GM18873 (cell line): ENCODE results near the gene GHITM.
A peak's percentile ranks its signal among the peaks of the same experiment; 100 is the strongest.
"Not testable (repeated sequence)": the region's sequence is repeated elsewhere in the genome, so short reads cannot be mapped to it uniquely, and the experiment has no call there.

ENCODE experiments used
- ATAC-seq: cut with Tn5 transposase; IDR thresholded peaks from one replicate; pipeline ENCODE4 v1.9.1; 2021; ENCODE audit warnings: mild to moderate bottlenecking, moderate library complexity, moderate number of reproducible peaks; ENCODE audit not compliant: unreplicated experiment, low FRiP score

Gene GHITM, protein sequence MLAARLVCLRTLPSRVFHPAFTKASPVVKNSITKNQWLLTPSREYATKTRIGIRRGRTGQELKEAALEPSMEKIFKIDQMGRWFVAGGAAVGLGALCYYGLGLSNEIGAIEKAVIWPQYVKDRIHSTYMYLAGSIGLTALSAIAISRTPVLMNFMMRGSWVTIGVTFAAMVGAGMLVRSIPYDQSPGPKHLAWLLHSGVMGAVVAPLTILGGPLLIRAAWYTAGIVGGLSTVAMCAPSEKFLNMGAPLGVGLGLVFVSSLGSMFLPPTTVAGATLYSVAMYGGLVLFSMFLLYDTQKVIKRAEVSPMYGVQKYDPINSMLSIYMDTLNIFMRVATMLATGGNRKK

DNA sequence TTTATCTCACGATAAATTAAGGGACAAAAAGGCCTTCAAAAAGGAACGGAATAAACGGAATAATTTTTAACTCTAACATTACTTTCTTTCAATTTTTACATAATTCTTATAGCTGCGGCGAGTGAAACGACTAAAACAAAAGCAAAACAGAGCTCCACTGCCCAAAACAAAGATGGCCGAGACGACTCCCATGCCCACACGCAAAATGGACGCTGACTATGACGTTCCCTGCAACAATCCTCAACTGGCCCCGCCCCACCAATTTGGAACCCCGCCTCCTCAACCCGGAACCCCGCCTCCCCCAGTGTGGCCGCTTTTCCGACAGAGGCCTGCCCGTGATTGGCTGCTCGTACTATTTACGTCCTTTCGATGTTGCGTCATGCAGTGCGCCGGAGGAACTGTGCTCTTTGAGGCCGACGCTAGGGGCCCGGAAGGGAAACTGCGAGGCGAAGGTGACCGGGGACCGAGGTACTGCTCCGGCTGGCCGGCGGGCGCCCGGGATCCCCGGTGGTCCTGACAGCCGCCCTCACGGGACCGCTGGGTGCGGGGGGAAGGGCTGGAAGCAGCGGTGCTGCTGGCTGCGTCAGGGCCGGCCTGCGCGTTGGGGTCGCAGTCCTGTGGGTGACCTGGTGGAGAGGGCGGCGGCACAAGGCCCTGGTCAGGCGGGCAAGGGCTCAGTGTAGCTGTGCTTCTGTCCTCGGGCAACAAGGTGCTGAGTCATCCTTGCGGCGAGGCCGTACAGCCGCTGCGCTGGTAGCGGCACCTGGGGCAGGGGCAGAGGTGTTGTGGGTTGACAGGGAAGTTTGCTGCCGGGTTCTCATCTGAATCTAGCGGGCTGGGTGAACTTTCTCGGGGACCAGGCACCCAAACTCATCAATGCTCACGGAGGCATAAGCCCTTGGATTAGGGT is at the start of gene GHITM:
GHITM (plus strand) TSS at position 384 of the 910 bp plus-strand sequence. CDS start 1,992 bp downstream, outside the sequence.
- peak; percentile 98 for ATAC-seq

DNA sequence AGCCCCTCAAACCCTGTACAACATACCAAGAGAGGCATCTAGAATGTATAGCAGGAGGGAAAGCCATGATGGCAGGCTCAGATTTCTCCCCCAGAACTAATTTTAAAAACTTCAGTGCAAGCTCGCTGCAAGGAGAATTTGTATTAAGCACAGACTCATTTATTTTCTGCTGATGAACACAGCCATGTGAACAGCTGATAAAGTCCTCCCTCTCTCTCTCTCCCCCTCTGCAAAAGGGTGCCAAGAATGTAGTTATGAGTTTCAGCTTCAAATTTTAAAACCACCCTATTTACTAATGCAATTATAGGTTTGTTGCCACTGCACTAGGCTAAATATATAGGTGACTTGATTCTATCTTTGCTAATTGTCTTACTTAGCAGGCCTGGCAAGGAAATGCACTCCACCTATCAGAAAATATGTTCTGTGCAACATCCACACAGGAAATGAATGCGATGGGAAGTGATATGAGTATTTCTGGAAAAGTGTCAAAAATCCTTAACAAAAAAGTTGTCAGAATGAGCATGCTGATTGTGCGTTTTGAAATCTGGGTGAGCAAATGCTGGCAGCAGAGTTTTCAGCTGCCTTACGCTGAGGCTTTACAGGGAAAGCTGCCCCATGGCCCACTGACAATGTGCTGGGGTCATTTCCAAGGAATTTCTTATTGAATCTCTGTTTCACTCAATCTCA is 43.4 kb upstream of the GHITM start:
- ATAC-seq: no peak

DNA sequence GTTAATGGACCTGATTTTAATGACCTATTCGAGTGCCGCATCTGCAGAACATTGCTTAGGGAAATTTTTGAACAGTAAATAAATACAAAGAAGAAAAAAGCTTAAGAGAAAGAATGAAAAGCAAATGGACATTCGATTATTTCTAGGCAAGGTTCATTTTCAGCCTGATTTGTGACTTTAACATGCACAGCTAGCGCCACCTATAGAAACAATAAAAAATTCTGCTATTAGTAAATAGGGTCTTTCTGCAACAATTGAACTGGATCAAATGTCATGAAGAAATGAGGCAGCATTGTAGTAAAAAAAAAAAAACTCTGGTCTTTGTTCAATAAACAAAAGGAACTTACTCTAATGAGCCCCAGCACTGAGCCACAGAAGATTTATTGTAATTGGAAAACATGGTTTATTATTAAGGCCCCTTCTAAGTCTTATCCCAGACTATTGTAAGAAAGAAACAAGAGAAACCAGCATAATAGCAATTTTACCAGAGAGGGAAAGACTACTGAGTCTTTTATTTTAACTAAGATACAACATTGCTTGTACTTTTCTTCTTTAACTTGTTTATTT is 41.4 kb upstream of the GHITM start:
- no peak for ATAC-seq

DNA sequence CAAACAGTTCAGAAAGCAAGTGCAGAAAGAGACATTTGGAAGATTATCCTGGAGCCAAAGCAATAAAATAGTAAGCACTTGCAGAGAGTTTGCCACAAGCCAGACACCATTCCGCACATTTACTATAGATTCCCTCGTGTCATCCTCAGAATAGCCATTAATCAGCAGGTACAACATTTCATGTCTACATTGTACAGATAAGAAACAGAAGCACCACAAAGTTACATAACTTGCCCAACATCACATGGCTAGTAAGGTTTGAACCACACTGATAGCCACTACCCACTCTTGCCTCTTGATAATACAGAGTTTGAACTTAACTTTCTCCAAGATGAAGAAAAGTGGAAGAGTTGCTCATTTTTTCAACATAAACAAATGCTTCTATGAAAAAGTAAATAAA is 40.6 kb upstream of the GHITM start:
- ATAC-seq: no peak

DNA sequence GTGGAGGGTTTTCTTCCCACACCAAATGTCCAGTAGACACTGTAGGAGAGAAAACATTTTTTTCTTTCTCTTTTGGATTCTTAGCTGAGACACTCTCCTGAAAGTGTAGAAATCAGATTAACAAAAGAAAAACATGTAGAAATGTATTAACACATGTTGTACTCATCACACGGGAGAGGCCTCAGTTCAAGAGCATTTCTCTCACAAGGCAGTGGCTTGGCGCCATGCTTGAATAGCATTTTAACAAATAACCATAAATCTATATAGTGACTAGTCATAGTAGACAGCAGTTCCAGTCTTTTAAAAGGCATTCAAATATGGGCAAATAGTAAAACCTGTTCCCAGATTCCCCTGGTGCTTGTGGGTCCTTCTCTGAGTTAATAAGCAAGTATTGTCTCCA is 38.3 kb upstream of the GHITM start:
- ATAC-seq: no peak

DNA sequence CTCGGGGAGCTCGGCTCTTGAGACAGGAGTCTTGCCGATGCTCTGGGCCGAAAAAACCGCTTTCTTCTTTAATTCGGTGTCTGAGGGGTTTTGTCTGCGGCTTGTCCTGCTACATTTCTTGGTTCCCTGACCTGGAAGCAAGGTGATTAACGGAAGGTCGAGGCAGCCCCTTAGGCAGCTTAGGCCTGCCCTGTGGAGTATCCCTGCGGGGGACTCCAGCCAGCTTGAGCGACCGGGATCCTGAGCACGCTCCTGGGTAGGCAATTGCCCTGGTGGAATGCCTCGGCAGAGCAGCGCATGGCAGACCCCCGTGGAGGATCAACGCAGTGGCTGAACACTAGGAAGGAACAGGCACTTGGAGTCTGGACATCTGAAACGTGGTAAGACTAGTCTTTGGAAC is 30.5 kb upstream of the GHITM start:
- ATAC-seq: no peak

DNA sequence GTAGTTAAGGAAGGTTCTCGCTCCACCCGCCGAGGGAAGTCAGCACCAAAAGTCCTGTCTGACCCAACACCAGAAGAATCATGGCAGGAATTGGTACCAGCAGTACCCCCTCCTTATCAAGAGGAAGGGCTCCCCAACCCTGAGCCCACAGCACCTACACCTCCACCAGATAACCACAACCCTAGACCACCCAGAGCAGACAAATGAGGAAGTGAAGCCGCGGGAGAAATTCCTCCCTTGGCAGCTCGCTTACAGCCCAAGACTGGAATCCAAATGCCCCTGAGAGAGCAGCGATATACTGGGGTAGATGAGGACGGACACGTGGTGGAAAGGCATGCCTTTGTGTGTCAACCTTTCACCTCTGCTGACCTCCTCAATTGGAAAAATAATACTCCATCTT is 29.5 kb upstream of the GHITM start:
- ATAC-seq: not testable (repeated sequence)

DNA sequence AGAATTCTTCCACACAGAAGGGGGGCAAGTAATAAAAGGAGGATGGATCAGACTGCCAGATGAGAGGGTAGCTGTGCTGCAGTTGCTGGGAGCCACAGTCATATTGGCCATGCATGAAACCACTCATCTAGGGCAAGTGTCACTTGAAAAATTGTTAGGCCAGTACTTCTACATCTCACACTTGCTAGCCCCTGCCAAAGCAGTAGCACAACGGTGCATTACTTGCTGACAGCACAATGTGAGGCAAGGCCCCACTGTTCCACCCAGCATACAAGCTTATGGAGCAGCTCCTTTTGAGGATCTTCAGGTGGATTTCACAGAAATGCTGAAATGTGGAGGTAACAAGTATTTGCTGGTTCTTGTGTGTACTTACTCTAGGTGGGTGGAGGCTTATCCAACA is 25.8 kb upstream of the GHITM start:
- ATAC-seq: not testable (repeated sequence)

DNA sequence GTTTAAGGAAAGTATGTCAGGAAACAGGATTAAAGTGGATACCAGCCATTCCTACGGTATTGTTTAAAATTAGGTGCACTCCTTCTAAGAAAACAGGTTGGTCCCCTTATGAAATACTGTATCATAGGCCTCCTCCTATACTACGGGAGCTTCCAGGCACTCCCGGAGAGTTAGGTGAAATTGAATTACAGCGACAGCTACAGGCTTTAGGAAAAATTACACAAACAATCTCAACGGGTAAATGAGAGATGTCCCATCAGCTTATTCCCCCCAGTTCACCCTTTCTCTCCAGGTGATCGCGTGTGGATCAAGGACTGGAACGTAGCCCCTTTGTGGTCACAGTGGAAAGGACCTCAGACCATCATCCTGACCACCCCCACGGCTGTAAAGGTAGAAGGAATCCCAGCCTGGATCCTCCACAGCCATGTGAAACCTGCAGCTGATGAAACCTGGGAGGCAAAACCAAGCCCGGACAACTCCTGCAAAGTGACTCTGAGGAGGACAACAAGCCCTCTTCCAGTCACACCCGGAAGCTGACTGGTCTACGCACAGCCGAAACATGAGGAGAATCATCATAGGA is 25.1 kb upstream of the GHITM start:
- ATAC-seq: no peak

DNA sequence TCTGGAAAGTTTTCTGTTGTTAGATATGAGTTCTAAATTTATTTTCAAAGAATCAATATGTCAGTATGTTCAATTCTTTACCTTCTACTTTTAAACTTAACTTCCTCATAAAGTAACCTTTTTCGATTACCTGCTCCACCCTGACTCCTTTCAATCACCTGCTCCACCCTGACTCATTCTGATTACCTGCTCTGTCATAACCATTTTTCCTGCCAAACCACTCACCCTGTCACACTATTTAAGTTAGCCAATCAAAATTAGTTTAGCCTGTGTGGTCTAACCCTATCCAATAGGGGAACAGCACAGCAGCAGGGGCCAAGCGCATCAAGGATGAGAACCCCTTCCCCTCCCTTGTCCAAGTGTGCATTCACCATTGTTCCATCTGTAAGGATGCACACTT is 22.1 kb upstream of the GHITM start:
- ATAC-seq: not testable (repeated sequence)

DNA sequence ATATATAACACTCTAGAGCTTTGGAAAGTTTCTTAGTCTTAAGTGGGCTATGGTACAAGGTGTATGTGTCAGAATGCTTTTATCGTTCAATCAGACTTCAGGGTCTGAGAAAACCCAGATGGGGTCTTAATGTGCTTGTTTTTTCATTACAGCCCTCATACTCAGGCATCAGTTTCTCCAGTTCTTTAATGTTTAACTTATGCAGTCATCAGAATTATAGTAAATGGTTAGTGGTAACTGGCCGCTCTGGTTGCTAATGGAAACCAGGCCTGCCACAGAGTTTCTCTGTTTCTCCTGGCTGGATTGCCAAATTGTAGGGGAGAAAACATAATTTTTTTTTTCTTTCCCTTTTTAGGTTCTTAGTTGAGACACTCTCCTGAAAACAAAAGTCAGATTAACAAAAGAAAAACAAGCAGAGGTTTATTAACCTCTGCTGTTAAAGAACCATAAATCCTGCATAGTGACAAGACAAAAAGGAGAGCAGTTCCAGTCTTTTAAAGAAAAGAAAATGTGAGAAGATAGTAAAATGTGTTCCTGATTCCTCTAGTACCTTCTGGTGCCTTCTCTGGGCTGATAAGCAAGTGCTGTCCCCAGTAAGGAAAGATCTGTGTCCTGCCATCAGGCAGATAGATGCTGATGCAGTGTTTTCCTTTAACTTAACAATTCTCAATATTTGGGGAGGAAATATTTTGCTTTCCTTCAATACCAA is 21.5 kb upstream of the GHITM start:
- no peak for ATAC-seq

DNA sequence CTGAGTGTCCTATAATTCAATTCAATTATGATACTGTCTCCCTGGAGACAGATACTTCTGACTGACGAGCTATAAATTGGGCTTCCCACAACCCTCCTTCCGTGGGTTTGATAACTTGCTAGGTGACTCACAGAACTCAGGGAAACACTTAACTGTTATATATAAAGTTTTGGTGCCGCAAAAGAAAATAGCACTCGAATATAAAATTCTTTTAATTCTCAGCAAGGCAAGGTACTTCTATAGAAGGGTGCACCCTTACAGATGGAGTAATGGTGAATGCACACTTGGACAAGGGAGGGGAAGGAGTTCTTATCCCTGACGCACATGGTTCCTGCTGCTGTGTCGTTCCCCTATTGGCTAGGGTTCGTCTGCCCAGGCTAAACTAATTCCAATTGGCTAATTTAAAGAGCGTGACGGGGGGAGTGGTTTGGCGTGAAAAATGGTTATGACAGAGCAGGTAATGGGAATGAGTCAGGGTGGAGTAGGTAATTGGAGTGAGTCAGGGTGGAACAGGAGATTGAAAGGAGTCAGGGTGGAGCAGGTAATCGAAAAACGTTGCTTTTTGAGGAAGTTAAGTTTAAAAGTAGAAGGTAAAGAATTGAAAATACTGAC is 20.8 kb upstream of the GHITM start:
- ATAC-seq: no peak

DNA sequence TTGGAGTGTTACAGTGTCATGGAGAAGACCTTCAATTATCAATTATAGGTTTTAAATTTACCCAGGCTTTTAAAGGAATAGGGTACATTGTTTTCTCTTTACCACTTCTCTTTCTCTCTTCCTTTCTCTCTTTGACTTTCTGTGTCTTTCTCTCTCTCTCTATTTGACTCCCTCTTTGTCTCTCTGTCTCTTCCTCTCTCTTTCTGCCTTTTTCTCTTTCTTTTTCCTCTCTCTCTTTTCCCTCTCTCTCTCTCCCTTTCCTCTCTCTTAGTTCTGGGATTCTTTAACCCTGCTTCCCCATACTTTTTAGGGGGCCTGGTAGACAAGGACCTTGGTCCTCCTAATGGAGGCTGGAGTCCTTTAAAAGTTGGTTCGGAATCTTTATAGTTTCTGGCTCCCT is 15.9 kb upstream of the GHITM start:
- ATAC-seq: no peak

DNA sequence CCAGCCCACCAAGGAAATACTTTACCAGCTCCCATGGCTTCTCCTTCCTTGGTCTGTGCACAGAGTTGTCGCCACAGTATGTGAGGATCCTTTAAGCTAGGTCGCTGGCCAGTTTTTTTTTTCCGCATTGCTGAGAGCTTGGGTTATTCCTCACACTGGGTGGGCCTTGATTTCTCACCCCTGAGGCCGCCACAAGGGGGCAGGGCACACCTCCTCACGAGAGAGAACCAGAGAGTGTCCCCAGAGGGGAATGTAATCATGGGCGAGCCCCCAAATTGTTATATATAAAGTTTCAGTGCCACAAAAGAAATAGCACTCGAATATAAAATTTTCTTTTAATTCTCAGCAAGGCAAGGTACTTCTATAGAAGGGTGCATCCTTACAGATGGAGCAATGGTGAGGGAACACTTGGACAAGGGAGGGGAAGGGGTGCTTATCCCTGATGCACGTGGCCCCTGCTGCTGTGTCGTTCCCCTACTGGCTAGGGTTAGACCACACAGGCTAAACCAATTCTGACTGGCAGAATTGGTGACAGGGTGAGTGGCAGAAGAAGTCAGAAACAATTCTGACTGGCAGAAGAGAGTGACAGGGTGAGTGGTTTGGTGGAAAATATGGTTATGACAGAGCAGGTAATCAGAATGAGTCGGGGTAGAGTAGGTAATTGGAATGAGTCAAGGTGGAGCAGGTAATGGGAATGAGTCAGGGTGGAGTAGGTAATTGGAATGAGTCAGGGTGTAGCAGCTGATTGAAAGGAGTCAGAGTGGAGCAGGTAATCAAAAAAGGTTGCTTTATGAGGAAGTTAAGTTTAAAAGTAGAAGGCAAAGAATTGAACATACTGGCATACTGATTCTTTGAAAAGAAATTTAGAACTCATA is 13.2 kb upstream of the GHITM start:
- not testable (repeated sequence) for ATAC-seq

DNA sequence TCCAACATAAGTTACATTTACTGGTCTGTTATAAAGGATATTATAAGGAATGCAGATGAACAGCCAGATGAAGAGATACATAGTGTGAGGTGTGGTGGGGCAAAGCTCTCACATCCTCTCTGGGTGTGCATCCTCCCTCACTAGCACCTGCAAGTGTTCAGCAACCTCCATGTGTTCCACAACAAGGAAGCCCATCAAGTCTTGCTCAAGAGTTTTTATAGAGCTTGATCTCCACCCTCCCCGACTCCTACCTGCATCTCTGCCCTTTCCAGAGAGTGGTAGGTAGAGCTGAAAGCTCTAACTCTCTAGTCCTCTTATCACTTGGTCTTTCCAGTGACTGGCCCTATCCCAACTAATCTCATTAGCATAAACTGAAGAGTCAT is 12.5 kb upstream of the GHITM start:
- no peak for ATAC-seq

DNA sequence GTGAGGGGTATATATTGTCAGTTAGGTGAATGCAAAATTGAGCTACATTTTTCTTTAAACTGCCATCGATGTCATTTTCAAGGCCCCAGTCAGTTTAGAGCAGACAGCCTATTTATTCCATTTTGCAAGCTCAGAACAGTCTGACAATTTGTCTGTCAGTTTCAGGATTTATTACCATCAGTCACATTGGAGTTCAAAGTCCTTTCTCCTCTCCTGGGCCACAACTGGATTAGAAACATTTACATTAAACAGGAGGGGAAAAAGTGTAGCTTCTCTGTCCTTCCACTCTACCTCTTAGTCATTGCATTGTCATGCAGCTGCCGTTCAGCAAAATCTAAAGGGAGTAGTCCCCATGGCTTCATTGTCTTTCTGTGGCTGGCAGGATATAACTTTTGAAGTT is 3.5 kb upstream of the GHITM start:
- ATAC-seq: no peak

DNA sequence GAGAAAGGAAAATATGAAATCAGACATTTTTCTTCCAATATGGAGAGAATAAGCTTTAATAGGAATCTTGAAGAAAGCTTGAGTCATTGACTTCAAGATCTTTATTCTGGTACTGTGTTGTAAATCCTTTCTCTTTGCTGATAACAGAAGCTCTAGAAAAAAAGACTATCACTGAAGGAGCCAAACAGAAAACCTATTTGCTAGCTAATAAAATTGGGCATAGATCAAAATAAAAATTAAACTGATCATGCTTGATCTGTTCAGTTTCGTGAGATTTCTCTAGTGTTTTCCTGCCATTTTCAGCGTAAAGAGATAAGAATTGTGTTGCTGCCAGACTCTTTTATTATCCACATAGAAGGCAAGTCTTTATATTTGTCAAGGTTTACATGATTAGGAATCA is 1.5 kb upstream of the GHITM start:
- no peak for ATAC-seq

DNA sequence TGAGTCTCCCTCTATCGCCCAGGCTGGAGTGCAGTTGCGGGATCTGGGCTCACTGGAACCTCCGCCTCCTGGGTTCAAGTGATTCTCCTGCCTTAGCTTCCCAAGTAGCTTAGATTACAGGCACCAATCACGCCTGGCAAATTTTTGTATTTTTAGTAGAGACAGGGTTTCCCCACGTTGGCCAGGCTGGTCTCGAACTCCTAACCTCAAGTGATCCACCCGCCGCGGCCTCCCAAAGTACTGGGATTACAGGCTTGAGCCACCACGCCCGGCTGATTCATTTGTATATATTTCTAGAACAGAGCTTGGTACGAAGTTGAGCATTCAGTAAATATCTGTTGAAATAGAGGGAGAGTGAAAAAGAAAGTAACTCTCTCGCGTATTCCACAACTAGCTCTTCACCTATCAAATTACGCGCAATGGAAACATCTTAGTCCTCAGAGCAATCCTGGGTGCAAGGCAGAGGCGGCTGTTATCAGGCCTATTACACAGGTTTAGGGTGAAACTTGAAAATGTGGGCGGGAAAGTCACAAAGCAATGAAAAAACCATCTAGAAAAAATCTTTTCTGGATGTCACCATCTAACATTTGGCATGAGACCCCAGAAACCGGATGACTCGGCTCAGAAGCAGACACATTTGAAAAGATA is 707 bp upstream of the GHITM start:
- no peak for ATAC-seq
